ENCODE measurements around the gene PRDM11.

PRDM11 gene

GRCh38 chr11:45211732-45212131, 65.3 kb downstream of the PRDM11 start:
- no peak for DNase-seq (ENCODE audit: low spot score)

GRCh38 chr11:45212566-45213315, 66.3 kb downstream of the PRDM11 start:
- no peak for DNase-seq (ENCODE audit: low spot score)

DNA sequence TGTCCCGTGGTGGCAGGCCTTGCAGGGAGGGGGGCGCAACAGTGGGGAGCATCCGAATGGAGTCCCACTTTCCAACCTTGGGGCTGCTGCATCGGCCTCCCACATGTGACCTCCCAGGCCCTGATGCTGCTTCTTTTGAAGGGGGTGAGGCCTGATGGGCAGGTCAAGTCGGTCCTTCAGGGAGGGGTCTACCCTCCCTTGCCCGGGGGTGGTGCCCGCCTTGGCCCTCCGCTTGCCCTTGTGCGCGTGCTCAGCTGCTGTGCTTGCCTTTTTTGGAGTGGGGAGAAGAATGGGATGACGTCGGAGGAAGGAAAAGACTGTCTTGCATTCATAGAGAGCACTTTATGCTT, 66.9 kb downstream of the PRDM11 start:
- DNase-seq (ENCODE audit: low spot score) = no peak

- DNase-seq (ENCODE audit: low spot score) = no peak
Observed at GRCh38 chr11:45213717-45214116, 67.3 kb downstream of the PRDM11 start.

GRCh38 chr11:45215098-45215865, 68.8 kb downstream of the PRDM11 start:
- DNase-seq (ENCODE audit: low spot score) = no peak

GRCh38 chr11:45216031-45216430, 69.6 kb downstream of the PRDM11 start:
- no peak for DNase-seq (ENCODE audit: low spot score)

- DNase-seq (ENCODE audit: low spot score) = no peak
Observed at GRCh38 chr11:45216901-45217300, 70.5 kb downstream of the PRDM11 start.

DNA sequence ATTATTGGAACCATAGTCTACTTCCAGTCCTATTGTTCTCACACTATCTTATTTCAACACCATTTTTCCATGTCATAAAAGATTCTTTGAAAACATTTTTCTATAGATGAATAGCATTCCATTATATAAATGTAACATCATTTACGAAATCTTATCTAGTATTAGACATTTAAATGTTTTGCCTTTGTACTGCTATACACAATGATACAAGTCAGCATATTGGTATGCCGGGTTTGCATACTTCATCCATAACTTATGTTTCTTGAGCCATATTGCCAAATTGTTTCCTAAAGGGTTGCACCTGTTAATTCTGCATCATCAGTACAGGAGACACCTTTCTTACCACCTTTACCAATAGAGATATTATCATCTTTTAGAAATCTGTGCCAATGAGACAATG, 71.6 kb downstream of the PRDM11 start:
- no peak for DNase-seq (ENCODE audit: low spot score)

- no peak for DNase-seq (ENCODE audit: low spot score)
Observed at GRCh38 chr11:45218705-45219104, 72.3 kb downstream of the PRDM11 start.

DNA sequence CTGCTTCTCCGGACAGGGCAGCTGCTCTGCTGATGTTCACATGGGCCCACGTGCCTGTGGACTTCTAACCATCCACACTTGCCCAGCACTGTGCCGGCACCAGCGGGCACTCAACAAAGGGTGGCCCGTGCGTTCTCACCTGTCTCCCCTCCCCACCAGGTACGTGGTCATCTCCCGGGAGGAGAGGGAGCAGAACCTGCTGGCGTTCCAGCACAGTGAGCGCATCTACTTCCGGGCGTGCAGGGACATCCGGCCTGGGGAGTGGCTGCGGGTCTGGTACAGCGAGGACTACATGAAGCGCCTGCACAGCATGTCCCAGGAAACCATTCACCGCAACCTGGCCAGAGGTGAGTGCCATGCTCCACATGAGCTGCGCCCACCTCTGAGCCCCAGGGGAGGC, 73.0 kb downstream of the PRDM11 start:
- no peak for DNase-seq (ENCODE audit: low spot score)

DNA sequence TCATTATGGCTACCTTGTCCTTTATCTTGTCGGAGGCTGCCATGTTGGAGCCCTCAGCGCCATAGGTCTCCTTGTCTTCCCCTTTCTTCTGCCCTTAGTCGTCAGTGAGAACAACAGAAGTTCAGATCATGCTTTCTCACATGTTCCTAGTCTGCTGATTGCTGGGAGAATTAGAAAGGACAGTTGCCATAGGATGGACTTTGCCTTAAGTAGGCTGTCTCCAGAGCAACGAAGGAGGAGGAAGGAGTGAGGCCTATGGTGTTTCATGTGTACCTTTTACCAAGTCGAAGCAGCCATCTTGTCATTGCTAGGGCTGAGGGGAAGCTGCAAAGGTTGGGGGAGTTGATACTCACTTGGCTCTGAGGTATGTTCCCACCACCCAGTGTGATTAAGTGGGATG, 77.1 kb downstream of the PRDM11 start:
- no peak for DNase-seq (ENCODE audit: low spot score)

- DNase-seq (ENCODE audit: low spot score) = no peak
Observed at GRCh38 chr11:45224766-45225165, 78.3 kb downstream of the PRDM11 start.

DNA sequence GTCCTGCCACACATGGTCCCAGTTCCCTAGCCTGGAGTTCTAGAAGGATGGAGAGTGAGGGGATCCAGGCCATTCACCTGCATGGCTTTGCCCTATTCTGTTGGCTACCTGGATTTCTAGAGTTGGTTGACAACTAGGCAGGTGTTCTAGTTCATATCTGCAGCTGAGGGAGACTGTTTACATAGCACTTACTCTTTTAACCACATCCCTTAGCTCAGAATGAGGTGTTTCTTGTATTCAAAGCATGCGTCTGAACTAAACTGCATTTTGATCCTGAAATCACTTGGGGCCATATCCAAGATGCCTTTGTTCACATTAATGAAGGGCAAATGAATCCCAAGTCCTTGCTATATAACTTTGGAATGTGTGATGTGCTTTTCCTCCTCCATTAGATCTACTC, 78.8 kb downstream of the PRDM11 start:
- DNase-seq (ENCODE audit: low spot score) = no peak

DNA sequence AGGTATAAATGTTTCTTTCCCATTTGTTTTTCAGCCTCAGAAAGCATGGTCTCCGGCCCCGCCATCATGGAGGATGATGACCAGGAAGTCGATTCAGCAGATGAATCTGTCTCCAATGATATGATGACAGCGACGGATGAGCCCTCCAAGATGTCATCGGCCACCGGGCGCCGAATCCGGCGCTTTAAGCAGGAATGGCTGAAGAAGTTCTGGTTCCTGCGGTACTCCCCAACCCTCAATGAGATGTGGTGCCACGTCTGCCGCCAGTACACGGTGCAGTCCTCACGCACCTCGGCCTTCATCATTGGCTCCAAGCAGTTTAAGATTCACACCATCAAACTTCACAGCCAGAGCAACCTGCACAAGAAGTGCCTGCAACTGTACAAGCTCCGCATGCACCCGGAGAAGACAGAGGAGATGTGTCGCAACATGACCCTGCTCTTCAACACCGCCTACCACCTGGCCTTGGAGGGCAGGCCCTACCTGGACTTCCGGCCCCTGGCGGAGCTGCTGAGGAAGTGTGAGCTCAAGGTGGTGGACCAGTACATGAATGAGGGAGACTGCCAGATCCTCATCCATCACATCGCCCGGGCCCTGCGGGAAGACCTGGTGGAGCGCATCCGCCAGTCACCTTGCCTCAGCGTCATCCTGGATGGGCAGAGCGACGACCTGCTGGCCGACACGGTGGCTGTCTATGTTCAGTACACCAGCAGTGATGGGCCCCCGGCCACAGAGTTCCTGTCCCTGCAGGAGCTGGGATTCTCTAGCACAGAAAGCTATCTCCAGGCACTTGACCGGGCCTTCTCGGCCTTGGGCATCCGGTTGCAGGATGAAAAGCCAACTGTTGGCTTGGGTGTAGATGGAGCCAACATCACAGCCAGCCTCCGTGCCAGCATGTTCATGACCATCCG, 79.8 kb downstream of the PRDM11 start:
- no peak for DNase-seq (ENCODE audit: low spot score)

DNA sequence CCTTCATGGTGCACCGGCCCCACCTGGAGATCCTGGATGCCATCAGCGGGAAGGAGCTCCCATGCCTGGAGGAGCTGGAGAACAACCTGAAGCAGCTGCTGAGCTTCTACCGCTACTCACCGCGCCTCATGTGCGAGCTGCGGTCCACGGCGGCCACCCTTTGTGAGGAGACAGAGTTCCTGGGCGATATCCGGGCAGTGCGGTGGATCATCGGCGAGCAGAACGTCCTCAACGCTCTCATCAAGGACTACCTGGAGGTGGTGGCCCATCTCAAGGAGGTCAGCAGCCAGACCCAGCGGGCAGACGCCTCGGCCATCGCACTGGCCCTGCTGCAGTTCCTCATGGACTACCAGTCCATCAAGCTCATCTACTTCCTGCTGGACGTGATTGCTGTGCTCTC, 80.5 kb downstream of the PRDM11 start:
- DNase-seq (ENCODE audit: low spot score) = no peak

- DNase-seq (ENCODE audit: low spot score) = no peak
Observed at GRCh38 chr11:45227836-45228235, 81.4 kb downstream of the PRDM11 start.

DNA sequence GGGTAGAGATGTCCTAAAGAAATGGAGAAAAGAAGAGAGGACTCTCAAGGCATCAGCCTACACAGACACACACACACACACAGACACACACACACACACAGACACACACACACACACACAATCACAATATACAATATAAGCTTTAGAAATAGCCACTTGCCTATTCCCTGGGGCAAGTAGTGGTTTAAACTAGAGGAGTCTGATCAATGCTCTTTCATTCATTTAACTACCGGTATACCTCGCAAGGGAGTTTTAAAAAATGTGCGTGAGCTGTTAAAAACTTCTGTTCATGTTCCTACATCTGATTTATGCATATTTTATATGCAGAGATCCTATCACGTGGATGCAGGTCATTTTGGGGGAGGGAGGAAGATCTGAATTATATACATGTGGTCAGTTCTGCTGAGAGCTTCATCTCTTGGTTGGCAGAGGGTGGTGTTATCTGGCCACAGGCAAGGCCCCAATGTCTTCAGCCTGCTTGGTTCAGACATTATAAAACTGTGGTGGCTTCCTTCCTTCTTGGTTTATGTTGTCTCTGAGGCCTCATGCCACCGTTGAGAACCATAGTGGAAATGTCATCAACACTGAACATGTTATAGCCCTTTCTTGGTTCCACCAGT, 83.1 kb downstream of the PRDM11 start:
- DNase-seq (ENCODE audit: low spot score) = no peak

DNA sequence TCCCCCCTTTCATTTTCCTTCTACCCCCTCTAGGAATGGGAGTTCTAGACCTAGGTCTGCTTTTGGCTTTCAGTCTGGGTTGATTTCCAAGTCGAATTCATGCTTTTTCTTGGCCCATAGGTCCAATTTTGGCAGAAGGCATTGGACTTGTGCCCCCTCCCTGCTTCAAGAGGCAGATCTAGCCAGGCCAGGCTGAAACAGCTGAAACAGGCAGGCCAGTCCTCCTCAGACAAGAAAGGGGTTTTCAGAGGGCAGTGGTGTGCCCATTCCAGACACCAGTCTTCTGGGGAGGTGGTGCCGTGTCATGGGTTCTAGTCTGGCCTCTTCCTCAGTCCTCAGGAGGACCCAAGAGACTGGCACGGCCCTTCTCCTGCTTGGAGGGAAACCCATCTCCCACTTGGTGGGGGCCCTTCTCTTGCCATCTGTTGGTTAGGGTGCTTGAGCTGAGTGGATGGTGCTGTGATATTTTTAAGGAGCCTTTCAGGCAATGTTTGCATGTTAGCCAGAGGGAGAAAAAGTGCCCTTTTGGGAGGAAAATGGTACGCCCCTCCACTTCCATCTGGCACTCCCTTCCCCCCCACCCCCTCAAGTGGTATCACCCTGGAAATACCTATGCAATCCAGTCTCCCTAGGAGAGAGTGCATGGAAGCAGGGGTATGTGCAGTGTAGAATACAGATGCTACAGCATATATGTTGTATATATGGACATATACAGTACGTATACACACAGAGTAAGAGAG, 86.1 kb downstream of the PRDM11 start:
- DNase-seq (ENCODE audit: low spot score) = no peak

- peak; percentile 38 for DNase-seq (ENCODE audit: low spot score)
Observed at GRCh38 chr11:45233121-45233803, 86.8 kb downstream of the PRDM11 start.

DNA sequence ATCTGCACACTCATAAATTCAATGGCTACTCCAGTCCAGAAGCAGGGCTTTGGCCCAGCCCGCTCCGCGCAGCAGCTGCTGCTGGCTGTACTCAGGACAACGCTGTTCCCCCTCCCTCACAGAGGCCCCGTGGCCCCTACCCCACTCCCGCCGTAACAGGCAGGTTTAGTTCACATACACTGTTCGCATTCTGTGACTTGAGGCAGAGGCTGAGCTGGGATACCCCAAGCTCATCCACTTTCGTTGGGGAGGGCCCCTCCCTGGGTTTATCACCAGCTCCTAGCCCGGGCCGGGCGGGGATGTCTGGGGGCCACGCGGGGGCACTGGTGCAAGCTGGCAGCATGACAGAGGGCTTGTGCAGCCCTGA, 87.3 kb downstream of the PRDM11 start:
- no peak for DNase-seq (ENCODE audit: low spot score)

Data from globus pallidus (tissue), 1 donor.